Adrenal gland (tissue), 12 donors: ENCODE results near the gene THBS2. TPM values are rescaled to one million over a fixed set of nuclear protein-coding genes. Genes with fewer than 3 reads are reported as not detected.

Experiments
- DNase-seq, 7 donors: peaks; one replicate each; pipeline ENCODE4 v3.0.0-alpha.2; 2019 to 2020
- H3K27ac ChIP-seq, 5 donors: fragments of 200-600 bp; sonication (generic) in 4 of 5; 1 replicate in 3 of 5; 2 replicates in 2 of 5; pipeline versions ENCODE4 v1.5.1 to v1.8.0; 2016 to 2020; ENCODE audit warnings: mild to moderate bottlenecking in 1 of 5
- H3K27me3 ChIP-seq: fragments of 200-600 bp; 2 replicates; pipeline ENCODE4 v1.8.0; 2021
- H3K36me3 ChIP-seq, 2 donors: fragments of 200-600 bp; replicated peaks in 1 of 2; 1 replicate in 1 of 2; 2 replicates in 1 of 2; pipeline versions ENCODE4 v1.5.1 to v1.8.0; 2018 to 2022
- H3K4me1 ChIP-seq, 2 donors: fragments of 200-600 bp; replicated peaks in 1 of 2; 1 replicate in 1 of 2; 2 replicates in 1 of 2; pipeline versions ENCODE4 v1.5.1 to v1.8.0; 2018 to 2021
- H3K4me3 ChIP-seq, 4 donors: fragments of 200-600 bp; sonication (generic) in 3 of 4; one replicate each; pipeline ENCODE4 v1.5.1; 2016 to 2018
- H3K9me3 ChIP-seq, 3 donors: fragments of 200-600 bp; sonication (generic) in 1 of 3; replicated peaks in 1 of 3; 1 replicate in 2 of 3; 2 replicates in 1 of 3; pipeline versions ENCODE4 v1.5.1 to v1.8.0; 2016 to 2021
- POLR2A ChIP-seq, 2 donors: fragments of 450-650 bp; IDR thresholded peaks; one replicate each; pipeline ENCODE4 v1.6.1; 2017; ENCODE audit warnings: antibody characterized with exemption in 2 of 2, mild to moderate bottlenecking in 2 of 2, moderate library complexity in 1 of 2
- WGBS, 4 donors: extraction: QIAGEN DNeasy Blood & Tissue Kit in 2 of 4; methylation state at CpG; one replicate each; pipeline versions ENCODE4 v1.1.5 to v1.1.7; 2013 to 2017; 5-methylcytosine and 5-hydroxymethylcytosine counted together
- intact Hi-C, 2 donors: fragments of 100-400 bp; cut with DNase I; formaldehyde crosslinking; loops; one replicate each; pipeline versions ENCODE4 v1.14.1 to v1.15.0; 2022 to 2023
- polyA plus RNA-seq, 3 donors: library from polyadenylated mRNA; stranded (reverse); fragments of 200-250 nt in 2 of 3; fragments of 350-450 nt in 1 of 3; fragmentation: Illumina TruSeq in 1 of 3; extraction: RNeasy Lipid Tissue Mini Kit (QIAGEN cat#74804) in 1 of 3; gene quantifications; one replicate each; pipeline ENCODE4 v1.2.3, GENCODE V29; 2013 to 2014
- total RNA-seq, 9 donors: library from RNA; depleted of rRNA in 4 of 9; stranded (reverse); fragments of >200 nt in 4 of 9; fragments of 120-200 nt in 1 of 9; fragmentation: NEBNext Ultra II Directional in 1 of 9; extraction: Animal tissue kit (Norgen Biotek cat#: 25700) in 1 of 9; gene quantifications; one replicate each; pipeline versions ENCODE4 v1.1.0 to v1.2.4, GENCODE V29; 2013 to 2023
- TF ChIP-seq, protein P1 (sequence below), 6 experiments: fragments of 450-650 bp in 4 of 6; fragments of 200-600 bp in 2 of 6; sonication (generic) in 1 of 6; IDR thresholded peaks; 1 replicate in 5 of 6; 2 replicates in 1 of 6; pipeline versions ENCODE4 v1.5.1 to v1.8.0; 2016 to 2021; ENCODE audit warnings: antibody characterized with exemption in 6 of 6, mild to moderate bottlenecking in 2 of 6, moderate library complexity in 1 of 6
- donor health status: healthy with polysubstance abuse.
- donor health status: Bipolar disorder and iron deficiency.
- donor health status: DM: yes; HTN: yes; CAD: no.
- donor health status: DM: no; HTN: no; CAD: no.
- donor health status: DM: no; HTN: no; CAD: no.
- donor health status: DM: yes; HTN: yes; CAD: no.

The THBS2 gene
- total and polyA plus RNA-seq, 12 donors, result 5.6 to 72.7 (median 14.8) TPM

- intact Hi-C loops, result no loop called here
- DNase-seq, result peak in 4 of 7 donors; percentile 46 to 75 (median 68)
- 59 to 71% (median 66%) methylated on average over 6 of the region's 6 CpGs for WGBS, 4 donors
- Histone ChIP-seq H3K36me3 (peaks cover 0 to 5% of the 10 kb centered on the region in 2 donors), H3K4me1 (peaks cover 5 to 7% of the 10 kb centered on the region in 2 donors), H3K9me3 (no peaks in the 10 kb centered on the region), H3K27me3 (no peaks in the 10 kb centered on the region), H3K4me3 (no peak overlapping the region), H3K27ac (no peak overlapping the region)
- TF ChIP-seq, protein P1, sequence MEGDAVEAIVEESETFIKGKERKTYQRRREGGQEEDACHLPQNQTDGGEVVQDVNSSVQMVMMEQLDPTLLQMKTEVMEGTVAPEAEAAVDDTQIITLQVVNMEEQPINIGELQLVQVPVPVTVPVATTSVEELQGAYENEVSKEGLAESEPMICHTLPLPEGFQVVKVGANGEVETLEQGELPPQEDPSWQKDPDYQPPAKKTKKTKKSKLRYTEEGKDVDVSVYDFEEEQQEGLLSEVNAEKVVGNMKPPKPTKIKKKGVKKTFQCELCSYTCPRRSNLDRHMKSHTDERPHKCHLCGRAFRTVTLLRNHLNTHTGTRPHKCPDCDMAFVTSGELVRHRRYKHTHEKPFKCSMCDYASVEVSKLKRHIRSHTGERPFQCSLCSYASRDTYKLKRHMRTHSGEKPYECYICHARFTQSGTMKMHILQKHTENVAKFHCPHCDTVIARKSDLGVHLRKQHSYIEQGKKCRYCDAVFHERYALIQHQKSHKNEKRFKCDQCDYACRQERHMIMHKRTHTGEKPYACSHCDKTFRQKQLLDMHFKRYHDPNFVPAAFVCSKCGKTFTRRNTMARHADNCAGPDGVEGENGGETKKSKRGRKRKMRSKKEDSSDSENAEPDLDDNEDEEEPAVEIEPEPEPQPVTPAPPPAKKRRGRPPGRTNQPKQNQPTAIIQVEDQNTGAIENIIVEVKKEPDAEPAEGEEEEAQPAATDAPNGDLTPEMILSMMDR (IDR thresholded peaks at IDR 0.05), result no peak
- TF ChIP-seq POLR2A (IDR thresholded peaks at IDR 0.05), result no peak
Measured at GRCh38 chr6:169246445-169246844, 7.2 kb downstream of the THBS2 start.

DNA sequence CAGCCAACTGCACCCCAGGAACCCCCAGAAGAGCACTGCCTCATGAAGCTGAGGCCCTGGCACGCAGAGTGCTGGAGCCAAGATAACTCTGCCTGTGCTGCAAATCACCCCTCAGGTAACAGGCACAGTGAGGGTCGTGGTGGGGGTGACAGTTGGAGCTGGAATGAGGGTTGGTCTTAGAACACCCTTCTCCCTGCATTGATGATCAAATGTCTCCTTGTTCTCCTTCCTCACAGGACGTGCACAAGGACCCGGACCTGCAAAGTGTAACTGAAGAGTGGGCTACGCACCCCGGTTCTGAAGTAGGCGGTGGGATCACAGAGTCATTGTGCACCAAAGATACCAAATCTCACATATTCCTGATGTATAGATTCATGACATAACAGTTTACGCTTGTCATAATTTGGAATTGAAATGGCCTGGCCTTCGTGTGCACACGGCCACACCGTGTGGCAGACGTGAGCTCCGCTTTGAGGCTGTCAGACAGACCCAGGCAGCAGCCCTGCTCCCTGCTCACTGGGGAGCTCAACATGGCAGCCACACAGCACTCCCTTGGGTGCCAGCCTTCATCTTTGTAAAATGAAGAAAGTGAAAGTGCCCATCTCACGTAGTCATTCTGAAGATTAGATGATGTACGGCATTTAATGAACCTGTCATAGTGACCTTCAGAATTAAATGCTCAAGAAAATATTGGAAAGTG, 8.8 kb downstream of the THBS2 start:
- H3K4me3 ChIP-seq, result no peak overlapping the region
- peaks cover 5 to 7% of the 10 kb centered on the region in 2 donors for H3K4me1 ChIP-seq
- H3K36me3 ChIP-seq, result peaks cover 0 to 5% of the 10 kb centered on the region in 2 donors
- H3K27me3 ChIP-seq, result no peaks in the 10 kb centered on the region
- no peaks in the 10 kb centered on the region for H3K9me3 ChIP-seq
- TF ChIP-seq POLR2A (IDR thresholded peaks at IDR 0.05), result no peak
- TF ChIP-seq, protein P1 (IDR thresholded peaks at IDR 0.05), result no peak
- DNase-seq, result peak in 1 of 7 donors; percentile 14
- intact Hi-C loops, result no loop called here
- 82 to 89% (median 86%) methylated on average over 12 to 15 of the region's 15 CpGs for WGBS, 4 donors
- peak overlapping the region in 1 of 5 donors; percentile 52 for H3K27ac ChIP-seq

GRCh38 chr6:169243661-169244060, 10.0 kb downstream of the THBS2 start:
- Histone ChIP-seq H3K4me3 (no peak overlapping the region), H3K36me3 (peaks cover 0 to 5% of the 10 kb centered on the region in 2 donors), H3K4me1 (peaks cover 5 to 7% of the 10 kb centered on the region in 2 donors), H3K9me3 (no peaks in the 10 kb centered on the region), H3K27ac (no peak overlapping the region), H3K27me3 (no peaks in the 10 kb centered on the region)
- intact Hi-C loops, result no loop called here
- TF ChIP-seq, protein P1 (IDR thresholded peaks at IDR 0.05), result no peak
- TF ChIP-seq POLR2A (IDR thresholded peaks at IDR 0.05), result no peak
- no peak for DNase-seq
- 92 to 96% (median 95%) methylated on average over 1 of the region's 1 CpG for WGBS, 4 donors

DNA sequence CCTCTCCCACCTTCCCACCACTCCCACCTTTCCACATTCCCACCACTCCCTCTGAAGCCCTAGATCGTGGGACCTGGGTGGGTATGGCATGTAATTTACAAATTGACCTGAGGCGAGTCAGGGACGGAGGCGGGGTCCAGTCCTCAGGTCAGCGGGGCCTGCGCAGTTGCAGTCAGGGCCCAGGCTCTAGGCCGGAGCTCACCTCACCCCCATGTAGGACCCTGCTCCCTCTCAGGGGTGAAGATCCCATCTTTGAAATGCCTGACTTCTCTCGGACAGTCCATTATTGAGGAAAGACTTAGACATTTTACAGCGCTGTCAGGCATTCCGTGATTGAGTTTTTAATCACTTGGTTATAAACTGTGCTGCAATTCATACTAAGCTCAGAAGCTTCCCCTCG, 10.5 kb downstream of the THBS2 start:
- Histone ChIP-seq H3K4me3 (no peak overlapping the region), H3K9me3 (no peaks in the 10 kb centered on the region), H3K27me3 (no peaks in the 10 kb centered on the region), H3K27ac (no peak overlapping the region), H3K4me1 (peaks cover 5 to 7% of the 10 kb centered on the region in 2 donors), H3K36me3 (peaks cover 0 to 5% of the 10 kb centered on the region in 2 donors)
- TF ChIP-seq, protein P1 (IDR thresholded peaks at IDR 0.05), result no peak
- no peak for TF ChIP-seq POLR2A (IDR thresholded peaks at IDR 0.05)
- intact Hi-C loops, result no loop called here
- no peak for DNase-seq
- 94% methylated on average over 8 to 11 of the region's 11 CpGs for WGBS, 4 donors
